Measurements from ENCODE around the gene USP49.

DNA sequence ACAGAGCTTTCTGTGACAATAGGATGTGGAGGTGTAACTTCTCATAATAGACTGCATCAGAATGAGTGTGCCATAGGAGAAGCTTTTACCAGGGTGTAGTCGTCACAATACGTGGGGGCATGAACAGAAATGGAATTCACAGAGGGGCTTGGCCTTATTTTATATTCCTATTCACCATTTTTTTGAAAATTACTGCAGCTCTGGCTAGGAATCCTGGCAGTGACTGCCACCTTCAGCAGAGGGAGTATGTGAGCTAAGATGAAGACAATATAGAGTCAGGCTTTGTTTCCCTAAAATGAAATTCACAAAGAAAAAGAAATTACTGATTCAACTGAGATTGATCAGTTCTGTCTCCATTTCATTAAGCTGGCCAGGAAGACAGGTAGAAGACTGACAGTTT lies 93.8 kb downstream of the USP49 start:
- TF ChIP-seq, protein P1, sequence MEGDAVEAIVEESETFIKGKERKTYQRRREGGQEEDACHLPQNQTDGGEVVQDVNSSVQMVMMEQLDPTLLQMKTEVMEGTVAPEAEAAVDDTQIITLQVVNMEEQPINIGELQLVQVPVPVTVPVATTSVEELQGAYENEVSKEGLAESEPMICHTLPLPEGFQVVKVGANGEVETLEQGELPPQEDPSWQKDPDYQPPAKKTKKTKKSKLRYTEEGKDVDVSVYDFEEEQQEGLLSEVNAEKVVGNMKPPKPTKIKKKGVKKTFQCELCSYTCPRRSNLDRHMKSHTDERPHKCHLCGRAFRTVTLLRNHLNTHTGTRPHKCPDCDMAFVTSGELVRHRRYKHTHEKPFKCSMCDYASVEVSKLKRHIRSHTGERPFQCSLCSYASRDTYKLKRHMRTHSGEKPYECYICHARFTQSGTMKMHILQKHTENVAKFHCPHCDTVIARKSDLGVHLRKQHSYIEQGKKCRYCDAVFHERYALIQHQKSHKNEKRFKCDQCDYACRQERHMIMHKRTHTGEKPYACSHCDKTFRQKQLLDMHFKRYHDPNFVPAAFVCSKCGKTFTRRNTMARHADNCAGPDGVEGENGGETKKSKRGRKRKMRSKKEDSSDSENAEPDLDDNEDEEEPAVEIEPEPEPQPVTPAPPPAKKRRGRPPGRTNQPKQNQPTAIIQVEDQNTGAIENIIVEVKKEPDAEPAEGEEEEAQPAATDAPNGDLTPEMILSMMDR (conservative IDR thresholded peaks at IDR 0.05; ENCODE audit: low read depth, low read length) = peak; percentile 49
- TF ChIP-seq EZH2 (IDR thresholded peaks at IDR 0.05; ENCODE audit: borderline replicate concordance, low read depth, low read length, poor library complexity, severe bottlenecking) = no peak

Data from A673 (cell line).